Peyer's patch (tissue), 4 donors: Measurements from ENCODE around the gene CCNC.
"Not testable (repeated sequence)": the region's sequence is repeated elsewhere in the genome, so short reads cannot be mapped to it uniquely, and the experiment has no call there.

ENCODE experiments used
- POLR2A ChIP-seq, 2 donors: fragments of 450-650 bp; IDR thresholded peaks; one replicate each; pipeline ENCODE4 v1.5.1; 2017; ENCODE audit warnings: antibody characterized with exemption in 2 of 2, mild to moderate bottlenecking in 2 of 2, moderate library complexity in 2 of 2
- TF ChIP-seq, protein P1 (sequence below), 6 experiments: fragments of 450-650 bp in 4 of 6; fragments of 200-600 bp in 2 of 6; sonication (generic) in 1 of 6; IDR thresholded peaks; one replicate each; pipeline ENCODE4 v1.5.1; 2017 to 2019; ENCODE audit warnings: antibody characterized with exemption in 6 of 6, mild to moderate bottlenecking in 3 of 6, moderate library complexity in 1 of 6

- TF ChIP-seq, protein P1, sequence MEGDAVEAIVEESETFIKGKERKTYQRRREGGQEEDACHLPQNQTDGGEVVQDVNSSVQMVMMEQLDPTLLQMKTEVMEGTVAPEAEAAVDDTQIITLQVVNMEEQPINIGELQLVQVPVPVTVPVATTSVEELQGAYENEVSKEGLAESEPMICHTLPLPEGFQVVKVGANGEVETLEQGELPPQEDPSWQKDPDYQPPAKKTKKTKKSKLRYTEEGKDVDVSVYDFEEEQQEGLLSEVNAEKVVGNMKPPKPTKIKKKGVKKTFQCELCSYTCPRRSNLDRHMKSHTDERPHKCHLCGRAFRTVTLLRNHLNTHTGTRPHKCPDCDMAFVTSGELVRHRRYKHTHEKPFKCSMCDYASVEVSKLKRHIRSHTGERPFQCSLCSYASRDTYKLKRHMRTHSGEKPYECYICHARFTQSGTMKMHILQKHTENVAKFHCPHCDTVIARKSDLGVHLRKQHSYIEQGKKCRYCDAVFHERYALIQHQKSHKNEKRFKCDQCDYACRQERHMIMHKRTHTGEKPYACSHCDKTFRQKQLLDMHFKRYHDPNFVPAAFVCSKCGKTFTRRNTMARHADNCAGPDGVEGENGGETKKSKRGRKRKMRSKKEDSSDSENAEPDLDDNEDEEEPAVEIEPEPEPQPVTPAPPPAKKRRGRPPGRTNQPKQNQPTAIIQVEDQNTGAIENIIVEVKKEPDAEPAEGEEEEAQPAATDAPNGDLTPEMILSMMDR (IDR thresholded peaks at IDR 0.05): not testable (repeated sequence)
- not testable (repeated sequence) for TF ChIP-seq POLR2A (IDR thresholded peaks at IDR 0.05)
Observed at GRCh38 chr6:99594696-99595095, 26.2 kb upstream of the CCNC start.
